Gastrocnemius medialis (tissue), 4 donors: Measurements from ENCODE around the gene ALG3.

Experiments
- CTCF ChIP-seq, 5 experiments: fragments of 450-650 bp in 3 of 5; fragments of 200-600 bp in 2 of 5; sonication (generic) in 2 of 5; IDR thresholded peaks in 4 of 5; conservative IDR thresholded peaks in 1 of 5; 1 replicate in 4 of 5; 2 replicates in 1 of 5; pipeline ENCODE4 v1.5.1; 2016 to 2019; ENCODE audit warnings: antibody characterized with exemption in 5 of 5, mild to moderate bottlenecking in 3 of 5, moderate library complexity in 3 of 5
- POLR2A ChIP-seq, 2 donors: fragments of 450-650 bp; IDR thresholded peaks; one replicate each; pipeline ENCODE4 v1.6.1; 2017; ENCODE audit warnings: antibody characterized with exemption in 2 of 2, mild to moderate bottlenecking in 2 of 2, moderate library complexity in 2 of 2

GRCh38 chr3:184277366-184277765, 28.6 kb upstream of the ALG3 start:
- TF ChIP-seq CTCF (IDR thresholded peaks at IDR 0.05 in 4 of 5, conservative IDR thresholded peaks at IDR 0.05 in 1 of 5) (no peak), POLR2A (IDR thresholded peaks at IDR 0.05) (no peak)
